IPS-11a (cell line): ENCODE data around the gene CACNA1C.

Experiments
- H3K4me3 ChIP-seq: one replicate; pipeline ENCODE4 v1.5.1; 2013; ENCODE audit warnings: low read depth, low read length, control low read depth

CACNA1C gene

GRCh38 chr12:2290091-2290490 lies 237.3 kb downstream of the CACNA1C start:
- no peak overlapping the region for H3K4me3 ChIP-seq

GRCh38 chr12:2290516-2291065 lies 237.8 kb downstream of the CACNA1C start:
- no peak overlapping the region for H3K4me3 ChIP-seq

- no peak overlapping the region for H3K4me3 ChIP-seq
These were observed 238.5 kb downstream of the CACNA1C start for GRCh38 chr12:2291182-2291832.

GRCh38 chr12:2291947-2292346 lies 239.2 kb downstream of the CACNA1C start:
- no peak overlapping the region for H3K4me3 ChIP-seq

- H3K4me3 ChIP-seq: no peak overlapping the region
These were observed 239.8 kb downstream of the CACNA1C start for GRCh38 chr12:2292560-2292959.

- H3K4me3 ChIP-seq: no peak overlapping the region
These were observed 242.1 kb downstream of the CACNA1C start for GRCh38 chr12:2294651-2295475.

- H3K4me3 ChIP-seq: no peak overlapping the region
These were observed 243.2 kb downstream of the CACNA1C start for GRCh38 chr12:2295941-2296461.

- H3K4me3 ChIP-seq: no peak overlapping the region
These were observed 244.2 kb downstream of the CACNA1C start for GRCh38 chr12:2297004-2297403.

- no peak overlapping the region for H3K4me3 ChIP-seq
These were observed 244.9 kb downstream of the CACNA1C start for GRCh38 chr12:2297658-2298057.

- H3K4me3 ChIP-seq: no peak overlapping the region
These were observed 245.9 kb downstream of the CACNA1C start for GRCh38 chr12:2298556-2299200.

GRCh38 chr12:2299206-2299605 lies 246.4 kb downstream of the CACNA1C start:
- no peak overlapping the region for H3K4me3 ChIP-seq

- H3K4me3 ChIP-seq: no peak overlapping the region
These were observed 247.4 kb downstream of the CACNA1C start for GRCh38 chr12:2300168-2300567.

- no peak overlapping the region for H3K4me3 ChIP-seq
These were observed 248.1 kb downstream of the CACNA1C start for GRCh38 chr12:2300886-2301285.

- no peak overlapping the region for H3K4me3 ChIP-seq
These were observed 249.0 kb downstream of the CACNA1C start for GRCh38 chr12:2301531-2302461.

- no peak overlapping the region for H3K4me3 ChIP-seq
These were observed 250.2 kb downstream of the CACNA1C start for GRCh38 chr12:2302711-2303580.

- no peak overlapping the region for H3K4me3 ChIP-seq
These were observed 251.4 kb downstream of the CACNA1C start for GRCh38 chr12:2304223-2304622.

GRCh38 chr12:2306012-2306411 lies 253.2 kb downstream of the CACNA1C start:
- H3K4me3 ChIP-seq: no peak overlapping the region

GRCh38 chr12:2306735-2307134 lies 253.9 kb downstream of the CACNA1C start:
- H3K4me3 ChIP-seq: no peak overlapping the region

GRCh38 chr12:2307550-2307949 lies 254.8 kb downstream of the CACNA1C start:
- no peak overlapping the region for H3K4me3 ChIP-seq
